ENCODE measurements around the gene ADAM23. TPM values are rescaled to one million over a fixed set of nuclear protein-coding genes. Genes with fewer than 3 reads are reported as not detected.

Gene ADAM23
- total RNA-seq, 1 donor from 2014 or later: 20.2 TPM

DNA sequence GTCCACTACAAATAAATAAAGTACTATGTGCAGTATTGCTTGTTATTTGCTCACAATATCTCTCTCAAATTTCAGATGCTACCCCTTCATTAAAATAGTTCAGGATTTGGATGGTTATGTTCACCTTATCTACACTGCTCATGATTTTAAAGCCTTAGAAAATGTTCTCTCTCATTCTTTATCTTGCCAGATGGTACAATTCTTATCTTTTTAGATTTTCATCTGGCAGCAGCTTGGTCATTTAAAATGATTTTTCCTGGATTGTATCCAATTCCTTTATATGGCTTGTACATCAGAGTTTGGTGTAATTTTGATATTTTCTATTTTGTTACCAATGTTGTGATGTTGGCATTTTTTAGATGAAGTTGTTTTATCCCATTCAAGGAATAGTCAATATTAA is 10.1 kb upstream of the ADAM23 start:
- no peaks in the 10 kb centered on the region for H3K36me3 Mint-ChIP-seq
- H3K9me3 Mint-ChIP-seq: no peaks in the 10 kb centered on the region
- TF ChIP-seq, protein P1, sequence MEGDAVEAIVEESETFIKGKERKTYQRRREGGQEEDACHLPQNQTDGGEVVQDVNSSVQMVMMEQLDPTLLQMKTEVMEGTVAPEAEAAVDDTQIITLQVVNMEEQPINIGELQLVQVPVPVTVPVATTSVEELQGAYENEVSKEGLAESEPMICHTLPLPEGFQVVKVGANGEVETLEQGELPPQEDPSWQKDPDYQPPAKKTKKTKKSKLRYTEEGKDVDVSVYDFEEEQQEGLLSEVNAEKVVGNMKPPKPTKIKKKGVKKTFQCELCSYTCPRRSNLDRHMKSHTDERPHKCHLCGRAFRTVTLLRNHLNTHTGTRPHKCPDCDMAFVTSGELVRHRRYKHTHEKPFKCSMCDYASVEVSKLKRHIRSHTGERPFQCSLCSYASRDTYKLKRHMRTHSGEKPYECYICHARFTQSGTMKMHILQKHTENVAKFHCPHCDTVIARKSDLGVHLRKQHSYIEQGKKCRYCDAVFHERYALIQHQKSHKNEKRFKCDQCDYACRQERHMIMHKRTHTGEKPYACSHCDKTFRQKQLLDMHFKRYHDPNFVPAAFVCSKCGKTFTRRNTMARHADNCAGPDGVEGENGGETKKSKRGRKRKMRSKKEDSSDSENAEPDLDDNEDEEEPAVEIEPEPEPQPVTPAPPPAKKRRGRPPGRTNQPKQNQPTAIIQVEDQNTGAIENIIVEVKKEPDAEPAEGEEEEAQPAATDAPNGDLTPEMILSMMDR (conservative IDR thresholded peaks at IDR 0.05): no peak
- peaks cover 15% of the 10 kb centered on the region for H3K27me3 Mint-ChIP-seq
- no peak overlapping the region for H3K27ac Mint-ChIP-seq
- no peak for DNase-seq (ENCODE audit: extremely low spot score, unreplicated experiment)
- H3K4me3 Mint-ChIP-seq: no peak overlapping the region
- peaks cover 5% of the 10 kb centered on the region for H3K4me1 Mint-ChIP-seq (ENCODE audit: unreplicated experiment)

DNA sequence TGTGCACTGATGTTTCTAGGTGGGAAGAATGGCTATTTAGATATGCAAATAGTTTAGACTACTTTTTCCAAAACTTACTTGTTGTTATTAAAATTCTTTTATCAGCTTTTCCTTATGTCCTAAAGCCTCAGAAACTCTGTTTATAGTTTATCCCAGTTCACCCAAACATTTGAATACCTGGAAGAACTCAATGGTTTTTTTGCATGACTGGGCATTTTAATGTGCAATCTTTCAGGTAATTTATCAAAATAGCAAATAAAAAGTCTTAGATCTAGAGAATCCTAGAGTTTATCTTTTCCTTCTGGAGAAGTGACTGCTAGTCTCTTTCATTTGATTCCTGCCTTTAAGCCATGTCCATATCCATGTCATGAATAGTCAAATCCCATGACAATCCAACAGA is 9.6 kb upstream of the ADAM23 start:
- Mint-ChIP-seq H3K36me3 (no peaks in the 10 kb centered on the region), H3K4me3 (no peak overlapping the region), H3K4me1 (ENCODE audit: unreplicated experiment) (peaks cover 5% of the 10 kb centered on the region), H3K27me3 (peaks cover 20% of the 10 kb centered on the region), H3K9me3 (no peaks in the 10 kb centered on the region), H3K27ac (no peak overlapping the region)
- DNase-seq (ENCODE audit: extremely low spot score, unreplicated experiment): no peak
- TF ChIP-seq, protein P1 (conservative IDR thresholded peaks at IDR 0.05): no peak

DNA sequence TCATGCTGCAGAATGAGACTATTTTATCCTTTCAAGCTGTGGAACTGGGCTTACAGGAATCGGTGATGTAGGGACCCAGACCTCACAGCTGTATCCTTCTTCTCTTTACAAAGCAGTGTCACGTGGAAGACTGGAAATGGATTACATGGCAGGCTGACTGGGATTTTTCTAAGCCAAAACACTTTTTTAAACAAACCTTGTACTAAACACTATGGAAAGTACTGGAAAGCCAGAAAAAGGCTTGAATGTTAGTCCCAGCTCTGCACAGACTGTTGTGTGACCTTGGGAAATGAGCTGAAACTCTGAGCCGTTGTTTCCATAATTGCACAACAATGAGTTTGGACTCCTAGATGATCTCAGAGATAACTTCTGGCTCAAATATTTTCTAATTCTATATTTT is 7.6 kb upstream of the ADAM23 start:
- Mint-ChIP-seq H3K36me3 (no peaks in the 10 kb centered on the region), H3K4me3 (no peak overlapping the region), H3K27ac (no peak overlapping the region), H3K27me3 (peaks cover 38% of the 10 kb centered on the region), H3K9me3 (no peaks in the 10 kb centered on the region), H3K4me1 (ENCODE audit: unreplicated experiment) (no peaks in the 10 kb centered on the region)
- TF ChIP-seq, protein P1 (conservative IDR thresholded peaks at IDR 0.05): no peak
- DNase-seq (ENCODE audit: extremely low spot score, unreplicated experiment): no peak

DNA sequence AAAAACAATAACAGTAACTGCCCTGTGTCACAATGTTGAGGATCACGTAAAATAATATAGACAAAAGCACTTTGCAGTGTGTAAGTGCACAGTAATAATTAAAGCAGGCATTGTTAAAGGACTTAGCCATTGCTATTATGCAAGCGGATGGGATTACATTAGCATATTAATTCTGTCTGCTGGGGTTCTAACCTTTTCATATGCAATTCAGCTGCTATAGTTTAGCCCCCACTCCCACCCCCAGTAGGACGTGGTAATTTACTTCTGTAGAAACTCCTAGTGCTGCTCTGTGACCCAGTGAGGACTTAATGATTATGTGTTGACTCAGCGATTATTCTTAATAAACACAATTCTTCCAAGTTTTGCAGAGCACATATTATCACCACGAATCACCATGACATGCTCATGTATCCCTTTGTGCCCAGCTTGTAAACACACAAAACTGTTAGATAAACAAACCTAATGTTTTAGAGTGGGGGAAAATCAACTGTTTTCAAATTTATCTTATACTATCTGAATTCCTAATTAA is 5.1 kb upstream of the ADAM23 start:
- Mint-ChIP-seq H3K9me3 (no peaks in the 10 kb centered on the region), H3K27ac (no peak overlapping the region), H3K27me3 (peaks cover 60% of the 10 kb centered on the region), H3K4me1 (ENCODE audit: unreplicated experiment) (no peaks in the 10 kb centered on the region), H3K4me3 (no peak overlapping the region), H3K36me3 (no peaks in the 10 kb centered on the region)
- TF ChIP-seq, protein P1 (conservative IDR thresholded peaks at IDR 0.05): no peak
- DNase-seq (ENCODE audit: extremely low spot score, unreplicated experiment): no peak

DNA sequence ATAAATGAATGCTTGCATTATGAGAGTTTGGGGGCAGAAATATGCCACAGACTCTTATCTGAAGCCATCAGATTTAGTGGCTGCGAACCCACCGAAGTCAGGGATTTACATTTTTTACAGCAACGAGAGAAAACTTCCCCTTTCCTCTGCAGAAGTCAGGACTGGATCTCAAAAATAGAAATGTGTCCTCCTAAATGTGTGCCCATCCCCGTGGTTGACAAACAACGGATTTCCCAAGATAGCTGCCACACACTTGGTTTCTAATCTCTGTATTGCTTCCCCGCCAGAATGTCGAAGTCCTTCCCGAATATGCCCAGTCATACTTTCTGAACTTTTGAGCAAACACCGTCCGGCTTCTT is 879 bp upstream of the ADAM23 start:
- H3K9me3 Mint-ChIP-seq: no peaks in the 10 kb centered on the region
- no peaks in the 10 kb centered on the region for H3K36me3 Mint-ChIP-seq
- DNase-seq (ENCODE audit: extremely low spot score, unreplicated experiment): no peak
- TF ChIP-seq, protein P1 (conservative IDR thresholded peaks at IDR 0.05): no peak
- H3K27me3 Mint-ChIP-seq: peaks cover 82% of the 10 kb centered on the region
- peak overlapping the region; percentile 15 for H3K27ac Mint-ChIP-seq
- peaks cover 11% of the 10 kb centered on the region for H3K4me1 Mint-ChIP-seq (ENCODE audit: unreplicated experiment)
- H3K4me3 Mint-ChIP-seq: peak overlapping the region; percentile 88

All from type B pancreatic cell (in vitro differentiated cells).